Measurements from ENCODE around the gene IGSF21.
A peak's percentile ranks its signal among the peaks of the same experiment; 100 is the strongest.

Gene IGSF21

DNA sequence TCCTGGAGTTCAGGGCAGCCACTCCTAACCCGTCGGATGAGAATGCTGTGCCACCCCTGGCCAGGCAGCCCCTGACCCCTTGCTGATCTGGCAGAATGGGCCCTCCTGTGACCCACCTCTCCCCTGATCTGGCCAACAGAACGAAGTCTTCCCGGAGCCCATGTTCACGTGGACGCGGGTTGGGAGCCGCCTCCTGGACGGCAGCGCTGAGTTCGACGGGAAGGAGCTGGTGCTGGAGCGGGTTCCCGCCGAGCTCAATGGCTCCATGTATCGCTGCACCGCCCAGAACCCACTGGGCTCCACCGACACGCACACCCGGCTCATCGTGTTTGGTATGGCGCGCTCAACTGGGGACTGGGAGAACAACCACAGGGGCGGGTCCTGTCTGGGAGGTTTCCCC lies 269.1 kb downstream of the IGSF21 start:
- no peak for DNase-seq

DNA sequence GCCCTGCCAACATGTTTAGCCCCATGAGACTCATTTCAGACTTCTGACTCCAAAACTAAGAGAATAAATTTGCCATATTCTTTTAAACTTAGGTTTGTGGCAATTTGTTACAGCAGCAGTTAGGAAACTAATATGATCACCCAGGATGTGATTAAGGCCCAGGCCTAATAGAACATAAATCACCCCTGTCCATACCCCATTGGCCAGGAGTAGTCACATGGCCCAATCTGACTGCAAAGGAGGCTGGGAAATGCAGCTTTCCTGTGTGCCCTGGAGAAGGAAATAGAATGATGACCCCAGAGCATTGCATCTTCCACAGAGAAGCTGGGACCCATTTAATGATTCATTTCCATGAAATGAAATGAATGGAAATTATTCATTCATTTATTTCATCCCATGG lies 272.7 kb downstream of the IGSF21 start:
- DNase-seq = no peak

DNA sequence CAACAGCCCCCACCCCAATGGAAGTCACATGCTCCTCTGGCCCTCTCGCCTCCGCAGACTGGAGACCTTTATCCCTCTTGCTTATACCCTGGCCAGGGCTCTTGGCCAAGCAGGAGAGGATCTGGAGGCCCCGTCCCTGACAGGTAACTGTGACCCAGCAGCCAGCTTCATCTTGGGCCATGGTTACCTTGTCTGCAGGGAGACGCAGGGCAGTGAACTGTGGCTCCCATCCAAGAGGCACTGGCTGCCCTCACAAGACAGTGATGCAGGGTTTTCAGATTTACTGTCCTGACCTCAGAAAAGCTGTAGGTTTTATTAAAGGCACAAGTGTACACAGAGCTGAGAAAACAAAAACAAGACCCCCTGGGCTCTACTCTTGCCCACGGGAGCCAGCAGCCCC lies 276.5 kb downstream of the IGSF21 start:
- no peak for DNase-seq

DNA sequence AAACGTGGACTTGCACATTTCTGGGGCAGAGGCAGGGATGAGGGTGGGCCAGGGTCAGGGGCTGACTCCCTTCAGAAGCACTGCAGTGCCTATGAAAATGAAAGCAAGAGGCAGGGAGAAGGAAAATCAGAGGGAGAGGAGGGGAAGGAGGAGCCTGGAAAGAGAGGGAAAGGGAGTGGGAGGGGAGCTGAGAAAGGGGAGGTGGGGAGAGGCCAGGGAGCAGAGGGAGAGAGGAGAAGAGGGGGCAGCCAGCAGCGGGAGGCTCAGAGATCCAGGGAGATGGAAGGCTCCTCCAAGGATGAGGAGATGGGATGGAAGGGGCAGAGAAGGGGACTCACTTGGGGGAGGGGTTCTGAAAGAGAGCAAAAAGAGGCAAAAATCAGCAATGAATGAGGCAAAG lies 276.9 kb downstream of the IGSF21 start:
- no peak for DNase-seq

GRCh38 chr1:18385239-18385790 lies 277.7 kb downstream of the IGSF21 start:
- peak; percentile 11 for DNase-seq

DNA sequence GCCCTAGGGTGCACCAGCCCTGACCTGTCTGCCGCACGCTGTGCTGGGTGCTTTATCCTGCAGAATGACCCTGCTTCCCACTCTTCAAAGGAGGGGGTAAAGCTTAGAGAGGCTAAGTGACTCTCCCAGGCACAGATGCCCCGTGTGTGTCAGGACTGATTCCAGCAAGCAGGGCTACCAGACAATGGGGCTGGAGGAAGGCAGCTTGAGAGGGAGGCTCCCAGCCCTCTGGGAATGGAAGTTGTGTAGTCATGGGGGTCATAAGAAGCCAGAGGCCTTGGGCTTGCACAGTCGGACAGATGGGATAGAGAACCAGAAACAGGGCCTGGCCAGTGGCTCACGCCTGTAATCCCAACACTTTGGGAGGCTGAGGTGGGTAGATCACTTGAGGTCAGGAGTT lies 279.0 kb downstream of the IGSF21 start:
- DNase-seq = no peak

DNA sequence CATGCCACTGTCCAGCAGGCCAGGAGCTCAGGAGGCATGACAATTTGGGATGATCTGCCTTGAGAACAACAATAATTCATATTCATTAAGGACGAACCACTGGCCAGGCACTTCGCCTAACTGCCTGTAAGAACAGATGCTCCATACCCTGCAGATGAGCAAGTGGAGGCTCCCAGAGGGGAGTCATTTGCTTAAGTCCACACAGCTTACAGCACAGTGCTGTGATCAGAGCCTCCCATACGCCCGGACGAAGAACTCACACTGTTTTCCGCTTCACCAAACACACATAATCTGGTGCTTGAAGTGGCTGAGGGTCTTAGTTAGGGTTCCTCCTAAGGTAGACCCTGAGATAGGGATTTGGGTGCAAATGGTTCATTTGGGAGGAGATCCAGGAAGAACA lies 279.7 kb downstream of the IGSF21 start:
- DNase-seq = no peak

DNA sequence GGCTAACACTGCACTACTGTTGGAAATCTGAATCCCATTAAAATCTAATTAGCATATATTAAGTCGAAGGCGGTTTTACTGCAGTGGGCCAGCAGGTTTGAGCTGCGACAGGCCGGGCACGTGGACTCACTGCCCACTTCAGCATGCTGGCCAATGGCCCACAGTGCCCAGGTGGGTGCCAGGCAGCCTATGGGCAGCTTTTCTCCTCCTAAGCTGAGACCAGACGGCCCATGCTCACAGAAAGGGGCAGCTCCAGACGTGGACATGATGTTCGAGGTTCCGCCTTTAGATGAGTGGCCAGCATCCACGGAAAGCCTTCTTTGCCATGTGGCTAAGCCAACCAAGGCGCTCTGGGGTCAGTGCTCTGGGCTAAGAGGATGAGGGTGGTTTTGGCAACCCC lies 283.4 kb downstream of the IGSF21 start:
- no peak for DNase-seq

- no peak for DNase-seq
Observed at GRCh38 chr1:18394563-18395156, 287.1 kb downstream of the IGSF21 start.

DNA sequence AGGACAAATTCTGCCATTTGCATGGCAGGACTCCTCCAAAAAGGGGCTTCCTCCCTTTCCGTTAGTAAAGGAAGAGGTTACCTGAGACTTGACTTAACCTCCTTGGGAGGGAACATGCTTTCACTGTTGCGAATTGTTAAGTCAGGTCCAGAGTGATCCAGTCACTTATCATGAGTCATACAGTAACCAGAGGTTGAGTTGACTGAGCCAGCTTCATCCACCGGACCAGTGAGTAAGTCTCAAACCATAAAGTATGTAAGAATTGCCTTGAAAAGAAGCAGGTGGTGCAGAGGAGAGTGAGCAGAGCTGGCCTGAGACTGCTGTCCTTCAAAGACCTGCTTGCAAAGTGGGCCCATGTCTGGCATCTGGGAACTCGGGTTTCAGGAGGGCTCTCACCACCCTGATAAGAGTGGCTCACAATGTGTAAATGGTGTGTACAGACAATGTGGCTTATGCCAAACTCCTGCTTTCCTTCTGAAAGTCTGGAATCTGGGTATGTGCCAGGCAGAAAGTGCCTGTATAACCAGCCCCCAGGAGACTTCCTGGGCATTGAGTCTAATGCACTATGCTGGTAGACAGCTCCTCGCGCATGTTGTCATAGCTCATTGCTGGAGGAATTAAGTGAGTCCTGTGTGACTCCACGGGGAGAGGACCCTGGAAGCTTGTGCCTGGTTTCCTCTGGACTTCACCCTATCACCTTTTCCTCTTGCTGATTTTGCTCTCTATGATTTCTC lies 288.8 kb downstream of the IGSF21 start:
- peak; percentile 32 for DNase-seq

DNA sequence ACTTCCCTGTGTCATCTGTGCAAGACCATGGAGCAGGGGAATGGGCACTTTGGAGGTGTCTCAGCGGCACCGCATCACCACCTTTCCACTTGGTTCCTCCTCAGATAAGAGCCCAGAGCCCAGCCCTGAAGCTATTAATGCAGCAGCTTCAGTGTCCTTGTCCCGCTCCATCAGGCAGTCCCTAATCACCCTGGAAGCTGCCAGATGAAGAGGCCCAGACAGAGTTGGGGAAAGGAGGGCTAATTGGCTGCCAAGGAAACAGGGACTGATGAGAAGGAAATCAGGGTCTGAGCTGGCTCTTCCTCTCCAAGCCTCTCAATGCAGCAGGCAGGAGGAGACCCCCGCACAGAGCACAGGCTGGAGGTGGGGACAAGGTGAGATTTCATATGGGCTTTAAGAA lies 290.0 kb downstream of the IGSF21 start:
- DNase-seq = no peak

GRCh38 chr1:18398791-18399530 lies 291.4 kb downstream of the IGSF21 start:
- DNase-seq = no peak

DNA sequence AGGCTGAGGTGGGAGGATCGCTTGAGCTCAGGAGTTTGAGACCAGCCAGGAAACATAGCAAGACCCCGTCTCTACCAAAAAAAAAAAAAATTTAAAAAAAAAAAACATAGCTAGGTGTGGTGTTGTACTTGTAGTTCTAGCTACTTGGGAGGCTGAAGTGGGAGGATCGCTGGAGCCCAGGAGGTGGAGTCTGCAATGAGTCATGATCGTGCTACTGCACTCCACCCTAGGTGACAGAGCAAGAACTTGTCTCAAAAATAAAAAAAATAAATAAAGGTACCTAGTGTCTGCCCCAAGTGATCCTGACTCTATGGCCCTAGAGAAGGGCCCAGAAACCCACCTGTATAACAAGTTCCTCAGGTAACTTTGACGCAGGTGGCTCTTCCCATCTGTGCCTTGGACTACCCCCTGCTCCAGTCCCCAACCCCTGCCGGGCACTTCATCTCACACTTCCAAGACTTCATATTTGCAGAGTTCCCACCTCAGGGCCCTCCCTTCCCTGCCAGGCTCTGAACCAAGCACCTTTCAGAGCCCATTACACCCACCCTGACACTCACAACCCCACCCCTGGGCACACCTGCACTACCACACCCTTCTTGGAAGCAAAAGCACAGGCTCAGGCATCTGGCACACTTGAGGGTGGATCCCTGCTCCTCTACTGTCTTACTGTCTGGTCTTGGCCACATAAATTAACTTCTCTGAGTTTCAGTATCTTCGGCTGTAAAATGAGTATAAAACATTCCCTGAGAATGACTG lies 292.9 kb downstream of the IGSF21 start:
- no peak for DNase-seq

DNA sequence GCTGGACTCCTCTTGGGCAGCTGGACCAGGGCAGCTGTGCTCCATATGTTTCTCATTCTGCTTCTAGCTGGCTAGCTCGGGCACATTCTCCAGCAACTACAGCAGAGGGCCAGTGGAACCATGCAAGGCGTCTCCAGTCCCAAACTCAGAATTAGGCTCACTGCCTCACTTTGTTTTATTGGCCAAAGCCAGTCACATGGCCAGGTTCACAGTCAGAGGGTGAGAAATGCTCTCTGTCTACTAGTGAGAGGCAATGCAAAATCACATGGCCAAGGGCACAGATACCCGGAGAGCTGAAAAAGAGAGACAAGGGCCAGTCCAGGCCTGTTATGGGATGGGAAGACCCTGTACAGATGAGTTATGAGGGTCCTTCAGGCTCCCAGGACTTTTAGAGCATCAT lies 294.3 kb downstream of the IGSF21 start:
- DNase-seq = no peak

- DNase-seq = no peak
Observed at GRCh38 chr1:18404460-18404859, 296.9 kb downstream of the IGSF21 start.

DNA sequence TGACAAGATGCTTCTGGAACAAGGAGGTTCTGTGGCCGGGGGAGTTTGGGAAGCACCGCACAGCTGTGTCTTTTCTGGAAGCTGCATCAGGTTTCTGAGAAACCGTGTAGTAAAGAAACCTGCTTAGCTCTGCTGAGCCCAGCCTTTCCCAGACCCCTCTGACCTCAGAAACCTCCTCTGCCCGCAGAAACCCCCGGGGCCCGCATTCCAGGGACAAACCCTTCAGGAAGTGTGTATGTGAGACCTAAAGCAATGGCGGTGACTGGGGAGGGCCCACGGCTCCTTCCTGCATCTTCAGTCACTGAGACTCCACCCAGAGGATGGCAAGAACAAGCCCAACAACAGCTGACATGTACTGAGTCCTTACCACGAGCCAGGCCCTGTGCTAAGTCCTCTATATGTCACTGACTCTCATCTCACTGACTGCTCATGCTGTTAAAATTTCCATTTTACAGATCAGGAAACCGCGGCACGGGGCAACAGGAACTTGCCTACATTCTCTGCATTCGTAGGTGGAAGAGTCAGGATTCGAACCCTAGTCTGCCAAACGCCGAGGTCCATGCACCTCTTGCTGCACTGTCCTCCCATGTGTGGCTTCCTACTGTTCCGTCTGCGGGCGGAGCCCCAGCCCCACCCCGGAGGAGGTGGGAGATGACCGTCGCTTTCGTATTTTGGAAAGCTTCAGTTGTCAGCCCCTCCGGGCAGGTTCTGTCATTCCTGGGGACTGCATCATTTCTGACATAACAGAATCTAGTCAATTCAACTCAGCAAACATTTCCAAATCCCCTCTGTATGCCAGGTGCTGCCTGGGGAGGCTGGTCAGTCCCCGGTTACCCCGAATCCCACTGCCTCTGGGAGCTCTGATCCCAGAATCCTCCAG lies 299.8 kb downstream of the IGSF21 start:
- DNase-seq = no peak

DNA sequence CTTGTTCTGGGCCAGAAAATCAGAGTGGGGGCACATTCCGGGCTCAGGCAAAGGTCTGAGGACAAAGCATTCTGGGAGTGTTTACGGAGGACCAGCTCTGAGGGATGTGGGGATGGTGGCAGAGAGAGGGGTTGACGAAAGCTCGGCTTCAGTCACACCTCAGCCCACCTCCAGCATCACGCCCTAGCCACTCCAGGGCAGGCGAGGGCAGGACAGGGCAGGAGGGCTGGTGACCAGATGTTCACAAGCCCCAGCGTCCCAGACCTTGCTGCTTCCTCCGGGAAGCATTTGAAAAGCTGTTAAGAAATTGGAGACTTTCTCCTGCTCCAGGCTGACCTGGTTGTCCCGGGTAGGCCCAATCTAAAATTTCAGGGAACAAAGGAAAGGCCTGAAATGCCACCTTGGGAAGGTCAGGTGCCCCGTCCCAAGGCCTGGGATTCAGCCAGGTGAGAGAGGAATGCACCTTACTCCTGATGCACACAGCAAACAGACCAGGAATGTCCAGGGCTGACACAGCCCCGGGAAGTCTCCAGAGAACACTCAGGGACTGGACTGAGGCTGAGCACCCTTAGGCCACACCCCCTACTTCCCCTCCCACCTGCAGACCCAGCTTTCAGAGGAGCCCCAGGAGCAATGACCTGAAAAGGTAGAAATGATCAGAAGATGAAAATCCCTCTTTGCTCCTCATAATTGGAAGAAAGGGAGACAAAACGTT lies 301.2 kb downstream of the IGSF21 start:
- no peak for DNase-seq

DNA sequence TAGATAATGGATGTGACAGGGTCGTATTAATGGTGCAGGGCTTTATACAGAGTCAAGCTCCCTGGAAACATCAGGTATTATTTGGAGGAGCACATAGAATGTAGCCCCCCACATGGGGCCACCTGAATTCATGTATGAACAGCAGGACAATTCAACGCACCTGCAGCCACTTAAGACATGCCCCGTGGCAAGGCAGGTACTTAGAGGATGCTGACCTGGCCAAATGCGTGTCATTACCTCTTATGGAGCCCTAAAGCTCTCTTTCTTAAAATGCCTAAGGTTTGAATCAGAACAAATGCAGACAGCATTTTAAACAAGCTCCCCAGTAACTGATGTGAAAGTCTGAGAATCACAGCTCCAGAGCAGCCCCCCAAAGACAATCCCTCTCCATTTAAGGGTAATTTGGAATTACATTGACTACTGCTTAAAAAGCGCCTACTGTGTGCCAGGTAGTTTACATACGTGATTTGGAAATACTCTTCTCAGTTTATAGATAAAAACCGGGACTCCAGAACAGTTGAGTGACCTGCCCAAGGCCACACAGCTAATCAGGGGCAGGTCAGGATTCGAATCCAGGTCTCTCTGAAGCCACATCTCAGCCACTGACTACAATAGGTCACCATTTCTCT lies 302.1 kb downstream of the IGSF21 start:
- no peak for DNase-seq

DNA sequence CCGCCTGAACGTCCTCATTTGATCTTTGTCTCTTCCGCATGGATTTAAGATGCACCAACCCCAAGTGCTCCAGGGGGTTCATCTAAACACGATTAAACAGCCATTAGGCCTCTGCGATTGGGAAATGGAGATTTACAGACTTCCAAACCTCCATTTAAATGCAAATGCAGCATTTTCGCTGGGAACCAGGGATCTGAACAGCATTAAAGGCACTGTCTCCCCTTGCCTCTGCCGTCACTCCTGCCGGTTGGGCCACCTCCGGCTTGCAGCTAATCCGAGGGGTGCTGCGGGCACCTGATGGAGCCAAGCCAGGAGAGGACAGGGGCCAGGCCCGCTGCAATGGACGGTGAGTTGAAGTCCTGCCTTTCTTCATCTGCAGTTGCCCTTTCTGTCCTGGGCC lies 302.8 kb downstream of the IGSF21 start:
- DNase-seq = no peak

GRCh38 chr1:18411321-18411720 lies 303.7 kb downstream of the IGSF21 start:
- DNase-seq = no peak

Measured in NCI-H446 treated with DMSO at 0.1 percent for 48 hours (cell line).